C1 segment of cervical spinal cord (tissue), 14 donors: ENCODE results near the gene ABCG1.

Experiments
- DNase-seq, 14 donors: peaks; one replicate each; lab custom pipeline; 2025; lab: John Stamatoyannopoulos, UW

Gene ABCG1

DNA sequence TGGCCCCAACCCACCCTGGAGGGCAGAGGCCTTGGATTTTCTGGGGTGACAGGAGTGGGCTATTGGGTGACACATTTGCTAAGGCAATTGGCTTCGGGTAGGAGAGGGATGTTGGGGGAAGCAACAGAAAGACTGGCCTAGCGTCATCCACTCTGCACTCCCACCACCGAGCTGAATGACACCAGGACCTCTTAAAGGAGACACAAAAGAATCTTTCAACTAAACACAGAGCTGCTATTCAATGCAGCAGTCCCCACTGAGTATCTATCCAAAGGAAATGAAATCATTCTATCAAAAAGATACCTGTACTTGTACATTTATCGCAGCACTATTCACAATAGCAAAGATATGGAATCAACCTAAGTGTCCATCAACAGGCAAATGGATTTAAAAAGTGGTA is 125.7 kb downstream of the ABCG1 start:
- no peak for DNase-seq

DNA sequence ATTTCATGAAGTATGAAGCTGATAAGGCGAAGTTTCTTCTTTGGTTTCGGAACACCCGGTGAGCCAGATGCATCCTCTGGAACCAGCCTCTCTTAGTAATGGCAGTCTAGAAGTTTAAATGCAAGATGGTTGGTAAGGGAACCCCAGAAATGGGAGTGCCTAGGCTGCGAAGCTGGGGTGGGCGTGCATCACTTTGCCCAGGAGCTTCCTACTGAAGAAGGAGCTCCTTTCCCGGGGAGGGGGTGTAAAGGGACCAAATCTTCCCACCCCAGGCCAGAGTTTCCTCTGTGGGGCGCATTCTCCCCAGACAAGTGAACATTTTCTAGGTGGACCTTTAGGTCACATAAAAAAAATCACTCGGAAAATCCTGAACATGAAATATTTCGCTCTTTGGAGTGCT is 127.5 kb downstream of the ABCG1 start:
- DNase-seq: no peak
